ENCODE measurements around the gene NUMA1. TPM values are rescaled to one million over a fixed set of nuclear protein-coding genes. Genes with fewer than 3 reads are reported as not detected.

Gene NUMA1
- total RNA-seq, 4 donors from 2014 or later: 163 to 272 (median 202) TPM

DNA sequence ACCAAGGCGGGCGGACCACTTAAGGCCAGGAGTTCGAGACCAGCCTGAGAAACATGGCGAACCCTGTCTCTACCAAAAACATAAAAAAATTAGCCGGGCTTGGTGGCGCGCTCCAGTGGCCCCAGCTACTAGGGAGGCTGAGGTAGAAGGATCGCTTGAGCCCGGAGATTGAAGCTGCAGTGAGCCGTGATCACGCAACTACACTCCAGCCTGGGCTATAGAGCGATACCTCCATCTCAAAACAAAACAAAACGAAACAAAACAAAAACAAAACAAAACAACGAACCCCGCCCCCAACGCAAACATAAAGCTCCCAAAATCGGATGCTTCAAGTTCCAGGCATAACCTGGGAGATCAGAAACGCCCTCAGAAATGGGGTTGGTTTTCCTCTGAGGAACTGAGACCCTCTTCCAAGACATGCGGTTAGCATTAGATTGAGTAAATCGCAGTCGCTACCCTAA is 872 bp upstream of the NUMA1 start:
- DNase-seq (no peak), ATAC-seq (no peak)
- peak overlapping the region; percentile 69 to 96 (median 93) for H3K4me3 ChIP-seq
- no peaks in the 10 kb centered on the region for H3K9me3 ChIP-seq
- in situ Hi-C loops (cut with MboI; ENCODE audit: low sequenced_read_pairs in 4 of 4) (no loop called here), intact Hi-C loops (cut with DNase I; ENCODE audit: low total_unique reads) (no loop called here)
- peaks cover 14 to 19% of the 10 kb centered on the region in 2 donors for H3K4me1 ChIP-seq
- no peaks in the 10 kb centered on the region for H3K36me3 ChIP-seq
- no peaks in the 10 kb centered on the region for H3K27me3 ChIP-seq
- no peak for TF ChIP-seq POLR2A (IDR thresholded peaks at IDR 0.05)
- TF ChIP-seq, protein P1, sequence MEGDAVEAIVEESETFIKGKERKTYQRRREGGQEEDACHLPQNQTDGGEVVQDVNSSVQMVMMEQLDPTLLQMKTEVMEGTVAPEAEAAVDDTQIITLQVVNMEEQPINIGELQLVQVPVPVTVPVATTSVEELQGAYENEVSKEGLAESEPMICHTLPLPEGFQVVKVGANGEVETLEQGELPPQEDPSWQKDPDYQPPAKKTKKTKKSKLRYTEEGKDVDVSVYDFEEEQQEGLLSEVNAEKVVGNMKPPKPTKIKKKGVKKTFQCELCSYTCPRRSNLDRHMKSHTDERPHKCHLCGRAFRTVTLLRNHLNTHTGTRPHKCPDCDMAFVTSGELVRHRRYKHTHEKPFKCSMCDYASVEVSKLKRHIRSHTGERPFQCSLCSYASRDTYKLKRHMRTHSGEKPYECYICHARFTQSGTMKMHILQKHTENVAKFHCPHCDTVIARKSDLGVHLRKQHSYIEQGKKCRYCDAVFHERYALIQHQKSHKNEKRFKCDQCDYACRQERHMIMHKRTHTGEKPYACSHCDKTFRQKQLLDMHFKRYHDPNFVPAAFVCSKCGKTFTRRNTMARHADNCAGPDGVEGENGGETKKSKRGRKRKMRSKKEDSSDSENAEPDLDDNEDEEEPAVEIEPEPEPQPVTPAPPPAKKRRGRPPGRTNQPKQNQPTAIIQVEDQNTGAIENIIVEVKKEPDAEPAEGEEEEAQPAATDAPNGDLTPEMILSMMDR (IDR thresholded peaks at IDR 0.05 in 4 of 5, conservative IDR thresholded peaks at IDR 0.05 in 1 of 5): no peak
- peak overlapping the region; percentile 87 to 98 (median 94) for H3K27ac ChIP-seq

- Histone ChIP-seq H3K9me3 (no peaks in the 10 kb centered on the region), H3K36me3 (no peaks in the 10 kb centered on the region), H3K4me1 (peaks cover 14 to 19% of the 10 kb centered on the region in 2 donors), H3K27me3 (no peaks in the 10 kb centered on the region), H3K4me3 (peak overlapping the region; percentile 69 to 96 (median 93)), H3K27ac (peak overlapping the region; percentile 87 to 98 (median 94))
- intact Hi-C loops (cut with DNase I; ENCODE audit: low total_unique reads): loop anchor here (1.0 kb wide), 4 partner anchors 23 to 152 kb away; partner anchors contain the start of genes ANAPC15, LAMTOR1 and XNDC1N
- DNase-seq (peak in 1 of 2 donors; percentile 18), ATAC-seq (peak; percentile 47 to 68)
- no peak for TF ChIP-seq POLR2A (IDR thresholded peaks at IDR 0.05)
- TF ChIP-seq, protein P1 (IDR thresholded peaks at IDR 0.05 in 4 of 5, conservative IDR thresholded peaks at IDR 0.05 in 1 of 5): no peak
- in situ Hi-C loops (cut with MboI; ENCODE audit: low sequenced_read_pairs in 4 of 4): loop anchor here in 3 of 4 donors (5.0 kb wide), 2 partner anchors 38 to 43 kb away; no protein-coding TSS in a partner anchor
Observed at GRCh38 chr11:72079819-72080325, 470 bp downstream of the NUMA1 start.

DNA sequence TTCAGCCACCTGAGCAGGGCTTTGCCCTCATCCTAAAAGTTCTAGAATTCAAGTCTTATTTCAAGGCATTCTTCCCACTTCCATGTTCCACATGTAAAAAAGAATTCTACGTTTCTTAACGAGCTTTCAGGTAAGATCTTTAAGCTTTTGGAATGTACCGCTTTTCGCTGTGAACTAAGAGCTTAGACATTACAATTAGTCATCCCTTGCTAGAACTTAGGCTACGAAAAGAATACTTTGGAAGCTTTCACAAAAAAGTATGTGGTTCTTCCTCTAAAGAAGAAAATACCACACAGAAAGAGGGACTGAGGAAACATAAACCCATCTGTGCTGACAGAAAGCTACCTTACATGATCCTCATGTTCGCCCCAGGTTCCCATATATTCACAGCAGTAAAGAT is 1.9 kb downstream of the NUMA1 start:
- H3K4me3 ChIP-seq: no peak overlapping the region
- H3K27ac ChIP-seq: peak overlapping the region; percentile 87 to 98 (median 94)

GRCh38 chr11:72075756-72076155 is 4.6 kb downstream of the NUMA1 start:
- Histone ChIP-seq H3K27ac (no peak overlapping the region), H3K27me3 (no peaks in the 10 kb centered on the region), H3K4me1 (peaks cover 13 to 22% of the 10 kb centered on the region in 2 donors), H3K4me3 (no peak overlapping the region), H3K9me3 (no peaks in the 10 kb centered on the region), H3K36me3 (no peaks in the 10 kb centered on the region)
- TF ChIP-seq, protein P1 (IDR thresholded peaks at IDR 0.05 in 4 of 5, conservative IDR thresholded peaks at IDR 0.05 in 1 of 5): no peak
- TF ChIP-seq POLR2A (IDR thresholded peaks at IDR 0.05): no peak
- no peak for ATAC-seq
- intact Hi-C loops (cut with DNase I; ENCODE audit: low total_unique reads) (no loop called here), in situ Hi-C loops (cut with MboI; ENCODE audit: low sequenced_read_pairs in 4 of 4) (loop anchor here in 3 of 4 donors (5.0 kb wide), 2 partner anchors 33 to 38 kb away; no protein-coding TSS in a partner anchor)
- DNase-seq: no peak

More for the DNA sequence above, 1.9 kb downstream of the NUMA1 start:
- TF ChIP-seq POLR2A (IDR thresholded peaks at IDR 0.05): no peak
- intact Hi-C loops (cut with DNase I; ENCODE audit: low total_unique reads) (no loop called here), in situ Hi-C loops (cut with MboI; ENCODE audit: low sequenced_read_pairs in 4 of 4) (loop anchor here in 3 of 4 donors (5.0 kb wide), 2 partner anchors 36 to 41 kb away; no protein-coding TSS in a partner anchor)
- ATAC-seq (no peak), DNase-seq (no peak)
- Histone ChIP-seq H3K9me3 (no peaks in the 10 kb centered on the region), H3K36me3 (no peaks in the 10 kb centered on the region), H3K4me1 (peaks cover 14 to 19% of the 10 kb centered on the region in 2 donors), H3K27me3 (no peaks in the 10 kb centered on the region)

GRCh38 chr11:72075109-72075508 is 5.2 kb downstream of the NUMA1 start:
- Histone ChIP-seq H3K27me3 (no peaks in the 10 kb centered on the region), H3K9me3 (no peaks in the 10 kb centered on the region), H3K4me1 (peaks cover 20 to 27% of the 10 kb centered on the region in 2 donors), H3K27ac (no peak overlapping the region), H3K36me3 (no peaks in the 10 kb centered on the region), H3K4me3 (no peak overlapping the region)
- intact Hi-C loops (cut with DNase I; ENCODE audit: low total_unique reads) (no loop called here), in situ Hi-C loops (cut with MboI; ENCODE audit: low sequenced_read_pairs in 4 of 4) (loop anchor here in 3 of 4 donors (5.0 kb wide), 2 partner anchors 33 to 38 kb away; no protein-coding TSS in a partner anchor)
- no peak for TF ChIP-seq POLR2A (IDR thresholded peaks at IDR 0.05)
- TF ChIP-seq, protein P1 (IDR thresholded peaks at IDR 0.05 in 4 of 5, conservative IDR thresholded peaks at IDR 0.05 in 1 of 5): no peak
- DNase-seq (no peak), ATAC-seq (no peak)

Measured in gastrocnemius medialis (tissue), 4 donors.